Naive thymus-derived CD8-positive, alpha-beta T cell (primary cell): ENCODE data around the gene ATP11A. TPM values are rescaled to one million over a fixed set of nuclear protein-coding genes. Genes with fewer than 3 reads are reported as not detected.
A peak's percentile ranks its signal among the peaks of the same experiment; 100 is the strongest.

Experiments
- ATAC-seq, 2 donors: fragments of 150-1000 bp; cut with Tn5 transposase in 1 of 2; sonication (Bioruptor Pico), chemical (Tn5 transposase) in 1 of 2; 1 replicate in 1 of 2; 2 replicates in 1 of 2; pipeline ENCODE4 v1.10.0; 2021; ENCODE audit warnings: mild to moderate bottlenecking in 2 of 2, moderate library complexity in 2 of 2
- POLR2A ChIA-PET: fragments of 350-600 bp; sonication (Branson Sonifier 250); formaldehyde crosslinking; loops from one replicate; lab custom pipeline; 2021; ENCODE audit warnings: antibody characterized with exemption; lab: Charles Lee
- DNase-seq, 10 donors: peaks; one replicate each; pipeline versions ENCODE4 v3.0.0 to v3.0.0-alpha.2; 2020 to 2022
- H3K27ac Mint-ChIP-seq, 10 donors: one replicate each; pipeline ENCODE4 v1.8.0; 2020 to 2022; ENCODE audit warnings: mild to moderate bottlenecking in 10 of 10, mixed read lengths in 10 of 10, moderate library complexity in 4 of 10, inconsistent platforms in 1 of 10
- H3K27me3 Mint-ChIP-seq, 5 donors: one replicate each; pipeline ENCODE4 v1.8.0; 2021 to 2022; ENCODE audit warnings: mixed read lengths in 5 of 5
- H3K36me3 Mint-ChIP-seq, 3 donors: one replicate each; pipeline ENCODE4 v1.8.0; 2020 to 2022; ENCODE audit warnings: mixed read lengths in 3 of 3, mild to moderate bottlenecking in 2 of 3, inconsistent platforms in 1 of 3
- H3K4me1 Mint-ChIP-seq, 4 donors: one replicate each; pipeline ENCODE4 v1.8.0; 2021 to 2022; ENCODE audit warnings: mixed read lengths in 4 of 4
- H3K4me3 Mint-ChIP-seq, 10 donors: one replicate each; pipeline ENCODE4 v1.8.0; 2020 to 2022; ENCODE audit warnings: mild to moderate bottlenecking in 10 of 10, mixed read lengths in 10 of 10, moderate library complexity in 6 of 10, inconsistent platforms in 1 of 10
- H3K9me3 Mint-ChIP-seq, 9 donors: one replicate each; pipeline ENCODE4 v1.8.0; 2020 to 2022; ENCODE audit warnings: mixed read lengths in 9 of 9, mild to moderate bottlenecking in 3 of 9, inconsistent platforms in 1 of 9, moderate library complexity in 1 of 9
- polyA plus RNA-seq, 3 donors: library from polyadenylated mRNA; unstranded; fragments of 300-500 nt; fragmentation: Illumina TruSeq; gene quantifications; one replicate each; pipeline ENCODE4 v1.2.3, GENCODE V29; 2021
- total RNA-seq, 8 experiments: library from RNA in 2 of 8; stranded (reverse) in 2 of 8; gene quantifications; one replicate each; pipeline ENCODE4 v1.2.3 and lab custom pipeline; 2021 to 2026

The ATP11A gene
- total and polyA plus RNA-seq, 5 experiments from 2014 or later: 0.76 to 23.9 (median 3.1) TPM

GRCh38 chr13:112771139-112771876 is 81.5 kb downstream of the ATP11A start:
- Mint-ChIP-seq H3K36me3 (peaks cover 0 to 4% (median 2%) of the 10 kb centered on the region in 3 donors), H3K27me3 (no peaks in the 10 kb centered on the region), H3K9me3 (peaks cover 0 to 1% (median 0%) of the 10 kb centered on the region in 9 donors), H3K27ac (peak overlapping the region in 1 of 10 donors; percentile 13), H3K4me1 (peaks cover 5 to 29% (median 27%) of the 10 kb centered on the region in 4 donors), H3K4me3 (no peak overlapping the region)
- no peak for ATAC-seq
- DNase-seq: no peak
- POLR2A ChIA-PET: no interaction called here

GRCh38 chr13:112771877-112772538 is 82.2 kb downstream of the ATP11A start:
- H3K36me3 Mint-ChIP-seq: peaks cover 0 to 4% (median 2%) of the 10 kb centered on the region in 3 donors
- no peak overlapping the region for H3K4me3 Mint-ChIP-seq
- H3K27ac Mint-ChIP-seq: no peak overlapping the region
- no peak for DNase-seq
- ATAC-seq: no peak
- POLR2A ChIA-PET: no interaction called here
- no peaks in the 10 kb centered on the region for H3K27me3 Mint-ChIP-seq
- peaks cover 0 to 1% (median 0%) of the 10 kb centered on the region in 9 donors for H3K9me3 Mint-ChIP-seq
- H3K4me1 Mint-ChIP-seq: peaks cover 5 to 27% (median 24%) of the 10 kb centered on the region in 4 donors

GRCh38 chr13:112772539-112772909 is 82.7 kb downstream of the ATP11A start:
- peaks cover 0 to 1% (median 0%) of the 10 kb centered on the region in 9 donors for H3K9me3 Mint-ChIP-seq
- no peak for DNase-seq
- no peak for ATAC-seq
- H3K4me1 Mint-ChIP-seq: peaks cover 5 to 24% (median 21%) of the 10 kb centered on the region in 4 donors
- H3K4me3 Mint-ChIP-seq: no peak overlapping the region
- H3K27ac Mint-ChIP-seq: no peak overlapping the region
- H3K27me3 Mint-ChIP-seq: no peaks in the 10 kb centered on the region
- POLR2A ChIA-PET: no interaction called here
- H3K36me3 Mint-ChIP-seq: peaks cover 0 to 4% (median 2%) of the 10 kb centered on the region in 3 donors

DNA sequence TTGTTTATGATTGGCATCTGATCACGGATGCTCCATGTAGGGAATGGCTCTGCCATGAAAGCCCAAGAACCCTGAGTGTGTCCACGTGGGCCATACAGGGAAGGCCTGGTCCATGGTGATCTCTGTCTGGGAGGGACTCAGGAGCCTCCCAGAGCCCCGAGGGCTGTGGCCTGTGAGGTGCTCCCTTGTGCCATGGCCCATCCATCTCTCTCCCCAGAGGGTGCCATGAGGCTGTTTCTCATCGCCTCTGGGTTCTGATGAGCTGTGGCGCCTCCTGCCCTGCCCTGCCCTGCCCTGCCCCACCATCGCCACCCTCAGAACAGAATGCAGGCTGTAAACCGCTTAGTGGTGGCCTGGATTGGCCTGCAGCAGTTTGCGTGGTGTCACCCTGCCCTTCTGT is 83.1 kb downstream of the ATP11A start:
- Mint-ChIP-seq H3K4me3 (no peak overlapping the region), H3K9me3 (peaks cover 0 to 1% (median 0%) of the 10 kb centered on the region in 9 donors)

GRCh38 chr13:112773601-112774447 is 84.0 kb downstream of the ATP11A start:
- Mint-ChIP-seq H3K27me3 (no peaks in the 10 kb centered on the region), H3K27ac (no peak overlapping the region), H3K9me3 (no peaks in the 10 kb centered on the region)

More for the DNA sequence above, 83.1 kb downstream of the ATP11A start:
- Mint-ChIP-seq H3K4me1 (peaks cover 5 to 23% (median 19%) of the 10 kb centered on the region in 4 donors), H3K27me3 (no peaks in the 10 kb centered on the region), H3K27ac (no peak overlapping the region), H3K36me3 (peaks cover 0 to 3% (median 2%) of the 10 kb centered on the region in 3 donors)
- POLR2A ChIA-PET: no interaction called here
- DNase-seq (no peak), ATAC-seq (no peak)

DNA sequence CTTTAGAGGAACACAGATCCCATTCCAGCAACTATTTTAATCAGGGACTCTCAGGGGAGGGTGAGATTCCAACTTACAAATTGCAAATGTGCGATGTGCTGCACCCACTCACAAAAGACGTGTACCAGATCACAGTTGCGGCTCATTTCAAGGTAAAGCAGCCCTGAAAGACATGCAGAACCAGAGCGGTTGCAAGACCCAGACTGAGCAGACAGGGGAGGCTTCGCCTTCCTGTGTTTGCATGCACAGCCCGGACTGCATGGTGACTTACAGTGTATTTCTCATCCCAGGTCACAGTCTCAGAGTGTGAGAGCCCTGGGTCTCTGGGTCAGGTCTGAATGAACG is 84.6 kb downstream of the ATP11A start:
- Mint-ChIP-seq H3K9me3 (no peaks in the 10 kb centered on the region), H3K4me3 (no peak overlapping the region), H3K4me1 (peaks cover 1 to 11% (median 7%) of the 10 kb centered on the region in 4 donors), H3K36me3 (peaks cover 0 to 2% (median 2%) of the 10 kb centered on the region in 3 donors), H3K27me3 (no peaks in the 10 kb centered on the region), H3K27ac (no peak overlapping the region)
- ATAC-seq: no peak
- POLR2A ChIA-PET: no interaction called here
- DNase-seq: no peak

More at GRCh38 chr13:112773601-112774447, 84.0 kb downstream of the ATP11A start:
- H3K4me3 Mint-ChIP-seq: no peak overlapping the region
- DNase-seq (no peak), ATAC-seq (no peak)
- POLR2A ChIA-PET: no interaction called here
- peaks cover 1 to 16% (median 12%) of the 10 kb centered on the region in 4 donors for H3K4me1 Mint-ChIP-seq
- peaks cover 0 to 2% (median 2%) of the 10 kb centered on the region in 3 donors for H3K36me3 Mint-ChIP-seq

DNA sequence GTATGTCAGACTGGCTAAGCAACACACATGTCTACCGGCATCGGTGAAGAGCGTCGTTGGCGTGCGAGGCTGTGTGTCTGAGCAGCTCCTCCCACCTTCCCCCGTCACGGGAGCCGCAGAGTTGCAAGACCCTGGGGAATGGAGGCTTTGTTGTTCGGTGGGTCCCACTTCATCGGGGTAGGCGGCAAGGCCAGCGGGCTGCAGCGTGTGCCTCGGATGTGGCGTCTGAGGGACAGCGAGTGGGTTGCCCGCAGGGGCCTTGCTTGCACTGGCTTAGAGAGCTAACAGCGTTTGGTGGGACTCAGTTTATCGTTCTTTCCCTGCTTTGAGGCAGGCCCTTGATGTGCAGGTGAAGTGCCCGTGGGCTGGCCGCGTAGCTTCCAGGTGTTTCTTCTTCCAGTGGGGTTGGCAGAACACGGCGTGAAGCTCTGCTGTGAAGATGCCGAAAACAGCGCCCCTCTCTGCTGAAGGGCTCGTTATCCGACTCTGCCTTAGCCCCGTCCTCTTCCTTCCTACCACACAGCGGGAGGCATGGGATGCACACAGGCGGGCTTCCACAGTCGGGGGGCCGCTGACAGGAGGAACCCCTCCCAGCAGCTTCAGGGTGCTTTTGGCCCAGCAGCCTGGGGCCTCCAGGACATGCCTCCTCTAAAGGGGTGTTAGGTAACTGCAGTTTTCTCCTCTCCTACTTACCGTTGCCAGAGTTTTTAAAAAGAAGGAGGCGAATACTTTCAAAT is 85.2 kb downstream of the ATP11A start:
- H3K27ac Mint-ChIP-seq: no peak overlapping the region
- no peak overlapping the region for H3K4me3 Mint-ChIP-seq
- H3K4me1 Mint-ChIP-seq: peaks cover 1 to 9% (median 5%) of the 10 kb centered on the region in 4 donors
- no peak for ATAC-seq
- no peaks in the 10 kb centered on the region for H3K27me3 Mint-ChIP-seq
- H3K36me3 Mint-ChIP-seq: peaks cover 0 to 2% (median 2%) of the 10 kb centered on the region in 3 donors
- POLR2A ChIA-PET: interaction anchor here (0.7 kb wide), 1 partner anchor 9 kb away, joined by 4 read pairs; no protein-coding TSS in a partner anchor
- DNase-seq: no peak
- H3K9me3 Mint-ChIP-seq: no peaks in the 10 kb centered on the region

DNA sequence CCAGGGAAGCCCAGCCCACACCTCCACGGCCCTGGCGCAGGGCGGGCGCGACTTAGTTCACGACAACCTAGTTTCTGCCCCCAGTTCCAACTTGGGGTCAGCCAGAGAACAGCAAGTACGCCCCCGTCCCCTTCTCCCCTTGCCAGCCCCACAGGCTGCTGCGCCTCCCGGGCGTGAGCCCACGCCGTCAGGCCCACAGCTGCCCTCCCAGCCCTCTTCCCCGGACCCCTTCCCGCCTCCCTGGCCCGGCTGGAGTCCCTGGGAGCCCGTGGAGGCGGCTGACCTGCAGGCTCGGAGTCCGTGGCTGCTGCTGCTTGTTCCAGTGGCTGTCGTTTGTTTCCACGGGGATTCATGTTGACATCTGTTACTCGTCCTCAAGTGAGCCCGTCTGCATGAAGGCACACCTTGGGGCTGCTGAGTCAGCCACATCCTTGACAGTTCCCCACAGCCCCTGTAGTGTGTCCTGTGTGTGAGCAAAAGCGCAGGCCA is 86.0 kb downstream of the ATP11A start:
- no peak overlapping the region for H3K4me3 Mint-ChIP-seq
- H3K4me1 Mint-ChIP-seq: peaks cover 0 to 13% (median 5%) of the 10 kb centered on the region in 4 donors
- no peaks in the 10 kb centered on the region for H3K27me3 Mint-ChIP-seq
- no peak overlapping the region for H3K27ac Mint-ChIP-seq
- DNase-seq: no peak
- ATAC-seq: no peak
- H3K36me3 Mint-ChIP-seq: peaks cover 0 to 2% (median 0%) of the 10 kb centered on the region in 3 donors
- POLR2A ChIA-PET: no interaction called here
- H3K9me3 Mint-ChIP-seq: no peaks in the 10 kb centered on the region

DNA sequence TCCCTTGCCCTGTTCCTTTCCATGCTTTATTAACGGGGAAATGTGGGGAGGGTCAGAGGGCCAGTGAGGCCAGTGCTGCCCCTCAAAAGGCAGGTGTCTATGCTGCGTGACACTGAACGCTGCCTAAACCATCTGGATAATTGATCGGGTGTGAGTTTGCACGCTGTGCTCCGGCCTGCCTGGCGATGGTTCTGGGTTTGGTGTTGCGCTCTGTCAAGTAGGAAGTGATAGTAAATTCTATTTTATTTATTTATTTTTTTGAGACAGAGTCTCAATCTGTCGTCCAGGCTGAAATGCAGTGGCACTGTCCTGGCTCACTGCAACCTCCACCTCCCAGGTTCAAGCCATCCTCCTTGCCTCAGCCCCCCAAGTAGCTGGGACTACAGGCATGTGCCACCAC is 86.5 kb downstream of the ATP11A start:
- POLR2A ChIA-PET: no interaction called here
- no peak overlapping the region for H3K27ac Mint-ChIP-seq
- DNase-seq: no peak

DNA sequence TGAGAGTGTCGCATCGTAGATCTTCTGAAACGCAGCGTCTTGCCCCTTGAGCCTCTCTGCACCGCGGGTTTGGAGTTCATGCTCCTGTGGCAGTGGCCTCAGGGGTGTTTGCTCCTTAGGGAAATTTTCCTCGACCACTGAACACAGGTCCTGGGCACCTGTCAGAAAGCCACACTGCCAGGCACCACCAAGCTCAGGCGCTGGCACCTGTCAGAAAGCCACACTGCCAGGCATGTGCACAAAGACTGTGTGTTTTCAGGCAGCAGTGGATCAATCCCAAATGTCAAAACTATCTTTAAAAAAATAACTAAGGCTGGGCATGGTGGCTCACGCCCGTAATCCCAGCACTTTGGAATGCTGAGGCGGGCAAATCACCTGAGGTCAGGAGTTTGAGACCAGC is 87.1 kb downstream of the ATP11A start:
- no peak for ATAC-seq
- Mint-ChIP-seq H3K4me3 (no peak overlapping the region), H3K27me3 (no peaks in the 10 kb centered on the region), H3K4me1 (peaks cover 0 to 12% (median 8%) of the 10 kb centered on the region in 4 donors), H3K36me3 (no peaks in the 10 kb centered on the region), H3K9me3 (no peaks in the 10 kb centered on the region), H3K27ac (no peak overlapping the region)
- DNase-seq: no peak
- POLR2A ChIA-PET: no interaction called here

More for the DNA sequence above, 86.5 kb downstream of the ATP11A start:
- Mint-ChIP-seq H3K27me3 (no peaks in the 10 kb centered on the region), H3K4me1 (peaks cover 0 to 11% (median 5%) of the 10 kb centered on the region in 4 donors), H3K4me3 (no peak overlapping the region), H3K36me3 (peaks cover 0 to 2% (median 0%) of the 10 kb centered on the region in 3 donors), H3K9me3 (no peaks in the 10 kb centered on the region)
- no peak for ATAC-seq

DNA sequence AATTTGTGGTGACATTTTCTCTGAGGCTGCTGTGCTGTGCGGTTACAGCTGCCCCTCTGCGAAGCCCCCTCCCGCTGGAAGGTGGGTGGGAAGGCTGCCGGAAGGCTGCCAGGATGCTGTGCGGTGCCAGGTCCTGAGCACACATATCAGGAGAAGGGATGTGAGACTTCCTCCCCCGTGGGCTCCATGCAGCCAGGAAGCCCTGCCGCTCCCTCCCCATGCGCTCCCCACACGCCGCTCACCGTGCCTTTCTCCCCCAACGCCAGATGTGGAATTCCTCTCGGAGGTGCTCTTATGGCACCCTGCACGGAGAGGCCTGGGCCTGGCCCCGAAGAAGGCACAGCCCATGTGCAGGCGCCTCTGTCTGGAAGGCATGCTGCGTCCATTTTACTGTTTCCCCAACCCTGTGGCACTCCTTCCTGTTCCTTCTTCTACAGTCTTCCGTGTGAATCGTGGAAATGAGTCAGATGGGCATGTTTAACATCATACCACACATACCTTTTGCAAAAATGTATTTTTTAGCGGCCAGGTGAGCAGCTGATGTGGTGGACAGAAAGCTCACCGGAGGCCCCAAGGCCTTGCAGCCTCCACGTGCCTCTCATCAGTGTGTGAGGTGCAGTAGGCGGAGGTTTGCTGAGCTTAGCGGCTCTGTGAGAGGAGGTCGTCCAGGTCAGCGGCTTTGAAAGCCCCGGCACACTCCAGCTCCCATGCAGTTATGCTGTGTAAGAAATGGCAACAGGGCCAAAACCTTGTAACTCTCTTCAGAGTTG is 88.0 kb downstream of the ATP11A start:
- H3K27ac Mint-ChIP-seq: no peak overlapping the region
- no peak for DNase-seq
- ATAC-seq: no peak
- POLR2A ChIA-PET: no interaction called here
- no peaks in the 10 kb centered on the region for H3K36me3 Mint-ChIP-seq
- no peaks in the 10 kb centered on the region for H3K9me3 Mint-ChIP-seq
- H3K4me1 Mint-ChIP-seq: peaks cover 0 to 17% (median 10%) of the 10 kb centered on the region in 4 donors
- no peak overlapping the region for H3K4me3 Mint-ChIP-seq
- no peaks in the 10 kb centered on the region for H3K27me3 Mint-ChIP-seq
